HG03045 (cell line): ENCODE results near the gene COL25A1.
"Not testable (repeated sequence)": the region's sequence is repeated elsewhere in the genome, so short reads cannot be mapped to it uniquely, and the experiment has no call there.

ENCODE experiments used
- ATAC-seq: cut with Tn5 transposase; IDR thresholded peaks from one replicate; pipeline ENCODE4 v1.9.1; 2021; ENCODE audit warnings: mild to moderate bottlenecking, moderate library complexity; ENCODE audit not compliant: unreplicated experiment

COL25A1 gene

GRCh38 chr4:108884596-108884995, 417.9 kb downstream of the COL25A1 start:
- no peak for ATAC-seq

- no peak for ATAC-seq
Measured at GRCh38 chr4:108881986-108882385, 420.5 kb downstream of the COL25A1 start.

GRCh38 chr4:108881190-108881589, 421.3 kb downstream of the COL25A1 start:
- ATAC-seq = no peak

GRCh38 chr4:108878806-108879205, 423.7 kb downstream of the COL25A1 start:
- ATAC-seq = no peak

- ATAC-seq = no peak
Measured at GRCh38 chr4:108877821-108878220, 424.6 kb downstream of the COL25A1 start.

DNA sequence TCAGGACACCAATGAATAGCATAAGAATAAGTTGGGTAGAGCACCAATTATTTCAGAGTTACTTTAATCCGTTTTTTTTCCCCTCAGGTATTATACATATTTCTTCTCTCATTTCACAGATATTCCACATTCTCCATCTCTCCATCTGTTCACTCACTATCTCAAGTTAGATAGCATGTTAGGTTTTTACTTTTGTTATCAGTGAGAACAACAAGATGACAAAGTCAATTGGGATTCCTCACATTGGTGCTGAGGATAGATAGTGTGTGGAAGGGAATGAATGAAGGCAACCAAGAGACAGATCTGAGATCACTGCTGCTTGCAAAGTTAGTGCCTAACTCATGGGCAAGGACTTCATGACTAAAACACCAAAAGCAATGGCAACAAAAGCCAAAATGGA, 427.7 kb downstream of the COL25A1 start:
- no peak for ATAC-seq

DNA sequence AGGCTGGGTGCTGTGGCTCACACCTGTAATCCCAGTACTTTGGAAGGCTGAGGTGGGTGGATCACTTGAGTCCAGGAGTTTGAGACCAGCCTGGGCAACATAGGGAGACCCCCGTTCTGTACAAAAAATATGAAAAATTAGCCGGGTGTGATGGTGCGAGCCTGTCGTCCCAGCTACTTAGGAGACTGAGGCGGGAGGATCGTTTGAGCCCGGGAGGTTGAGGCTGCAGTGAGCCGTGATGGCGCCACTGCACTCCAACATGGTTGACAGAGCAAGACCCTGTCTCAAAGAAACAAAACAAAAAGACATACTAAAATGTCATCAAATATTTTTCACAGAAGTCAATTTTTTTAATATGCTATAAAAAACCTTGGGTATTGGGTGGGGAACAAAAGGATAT, 432.5 kb downstream of the COL25A1 start:
- not testable (repeated sequence) for ATAC-seq

- ATAC-seq = no peak
Measured at GRCh38 chr4:108868606-108869227, 433.7 kb downstream of the COL25A1 start.

GRCh38 chr4:108867476-108867875, 435.0 kb downstream of the COL25A1 start:
- no peak for ATAC-seq

GRCh38 chr4:108861334-108861733, 441.1 kb downstream of the COL25A1 start:
- no peak for ATAC-seq

DNA sequence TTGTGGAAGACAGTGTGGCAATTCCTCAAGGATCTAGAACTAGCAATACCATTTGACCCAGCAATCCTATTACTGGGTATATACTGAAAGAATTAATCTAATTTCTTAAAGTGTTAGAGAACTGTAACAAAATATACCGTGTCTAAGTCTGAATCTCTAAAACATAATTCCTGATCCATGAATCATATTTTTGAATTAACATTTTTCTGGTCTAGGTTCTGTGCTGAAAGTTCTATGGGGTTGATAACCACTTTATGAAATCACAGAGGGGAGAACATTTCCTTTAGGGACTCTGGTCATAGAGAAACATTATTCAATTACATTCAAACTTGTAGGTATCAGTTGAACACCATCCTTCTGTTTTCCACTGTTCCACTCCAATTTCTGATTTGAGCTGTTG, 447.7 kb downstream of the COL25A1 start:
- no peak for ATAC-seq

DNA sequence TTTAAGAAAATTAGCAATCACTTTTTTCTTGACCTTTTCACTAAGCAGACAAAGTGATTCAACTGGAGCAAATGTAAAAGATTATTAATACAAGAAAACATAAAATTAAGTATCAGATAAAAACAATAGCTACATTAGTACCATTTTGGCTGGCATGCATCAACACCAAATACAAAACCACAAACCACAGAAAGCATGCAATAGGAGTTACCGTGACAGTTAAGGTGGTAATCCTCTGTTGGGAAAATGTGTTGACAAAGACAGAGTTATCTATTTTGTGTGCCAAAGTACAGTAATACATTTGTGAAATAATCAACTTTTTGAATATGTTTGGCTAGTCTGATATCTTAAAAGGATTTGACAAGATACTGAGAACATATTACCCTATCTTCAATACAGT, 449.8 kb downstream of the COL25A1 start:
- no peak for ATAC-seq

DNA sequence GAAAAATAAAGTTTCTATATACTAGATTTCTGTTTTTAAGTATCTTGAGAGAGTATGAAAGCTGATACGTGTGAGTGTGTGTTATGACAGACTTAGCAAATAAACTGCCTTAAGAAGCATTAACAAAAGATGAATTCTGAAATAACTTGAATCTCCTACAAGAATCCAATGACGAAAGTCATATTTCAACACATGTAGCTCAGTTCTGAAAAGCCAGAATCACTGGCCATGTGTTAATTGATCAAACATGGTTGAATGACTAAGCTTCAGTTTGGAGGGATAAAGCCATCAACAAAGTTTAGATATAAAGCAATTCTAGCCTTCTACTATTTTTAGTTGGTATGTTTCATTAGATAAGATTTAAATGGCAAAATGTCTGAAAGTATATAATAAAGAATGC, 451.1 kb downstream of the COL25A1 start:
- no peak for ATAC-seq

- ATAC-seq = no peak
Measured at GRCh38 chr4:108850219-108850649, 452.2 kb downstream of the COL25A1 start.

DNA sequence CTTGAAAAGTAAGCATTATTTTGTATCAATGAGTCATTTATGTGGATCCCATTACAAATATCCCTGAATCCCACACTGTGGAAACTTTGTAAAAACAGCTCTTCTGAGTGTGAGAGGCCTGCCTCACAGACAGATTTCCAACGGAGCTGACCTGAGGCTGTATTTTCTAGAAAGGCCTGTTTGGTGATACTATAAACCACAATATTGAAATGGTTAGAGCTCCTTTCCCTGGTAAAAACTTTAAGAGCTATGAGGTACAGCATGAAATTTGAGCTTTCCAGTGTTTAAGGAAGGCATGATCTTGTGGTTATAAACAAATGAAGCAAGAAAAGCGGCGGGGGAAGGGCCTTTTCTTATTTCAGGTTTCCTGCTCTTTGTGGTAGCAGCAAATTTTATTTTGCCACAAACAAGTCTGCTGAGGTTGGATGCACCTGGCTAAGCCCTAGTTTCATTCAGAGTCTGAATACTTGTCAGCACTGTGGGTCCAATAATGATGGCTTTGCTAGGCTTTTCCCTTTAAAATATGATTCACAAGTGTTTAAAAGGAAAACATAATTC, 452.8 kb downstream of the COL25A1 start:
- ATAC-seq = peak; percentile 95

DNA sequence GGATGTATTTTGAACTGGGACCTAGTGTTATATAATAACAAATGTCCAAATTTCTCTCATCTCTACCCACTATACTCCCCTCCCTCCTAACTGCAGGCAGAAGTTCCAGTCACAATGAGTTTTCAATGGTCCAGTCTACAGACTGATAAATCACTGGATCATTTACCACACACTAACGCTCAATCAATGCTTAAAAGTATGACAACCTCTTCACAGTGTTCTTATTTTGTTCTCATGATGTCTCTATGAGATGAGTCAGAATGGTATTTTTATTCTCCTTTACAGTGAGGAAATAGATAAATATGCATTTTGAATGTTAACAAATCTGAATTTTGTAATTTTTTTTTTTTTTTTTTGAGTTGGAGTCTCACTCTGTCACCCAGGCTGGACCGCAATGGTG, 455.9 kb downstream of the COL25A1 start:
- no peak for ATAC-seq

DNA sequence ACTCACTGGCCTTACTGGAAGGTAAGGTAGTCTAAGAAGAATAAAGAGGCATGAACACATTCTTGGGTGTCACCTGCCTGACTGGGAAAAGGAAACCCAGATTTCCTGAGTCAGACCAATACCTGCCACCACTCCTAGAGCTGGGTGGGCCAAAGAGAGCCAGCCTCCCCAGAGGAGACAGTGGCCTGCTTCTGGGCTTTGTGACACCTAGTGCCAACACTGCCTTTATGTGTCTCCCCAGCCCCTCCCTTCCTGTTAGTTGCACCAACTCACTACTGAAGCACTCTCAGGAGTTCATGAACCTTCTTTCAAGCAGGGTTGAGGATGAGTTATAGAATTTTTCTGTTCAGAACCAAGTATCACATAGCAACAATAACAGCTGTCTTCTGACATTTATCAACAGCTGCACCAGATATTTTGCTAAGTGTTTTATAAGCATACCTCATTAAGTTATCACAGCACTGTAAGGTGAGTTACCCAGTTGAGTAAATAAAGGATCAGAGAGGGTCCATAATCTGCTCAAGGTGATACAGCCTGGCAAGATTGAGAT, 462.0 kb downstream of the COL25A1 start:
- no peak for ATAC-seq

GRCh38 chr4:108839333-108839732, 463.1 kb downstream of the COL25A1 start:
- ATAC-seq = no peak

GRCh38 chr4:108838451-108838850, 464.0 kb downstream of the COL25A1 start:
- ATAC-seq = no peak

- ATAC-seq = no peak
Measured at GRCh38 chr4:108834835-108835384, 467.5 kb downstream of the COL25A1 start.

GRCh38 chr4:108834166-108834834, 468.2 kb downstream of the COL25A1 start:
- ATAC-seq = no peak

- ATAC-seq = no peak
Measured at GRCh38 chr4:108833046-108833445, 469.4 kb downstream of the COL25A1 start.
